ENCODE results near the gene COG4.

Gene COG4

GRCh38 chr16:70480127-70481105 lies 42.9 kb downstream of the COG4 start:
- Histone ChIP-seq H3K9ac (ENCODE audit: low read depth, low read length) (no peak overlapping the region), H3K4me1 (ENCODE audit: insufficient read depth, low read length) (peaks cover 13% of the 10 kb centered on the region; the same call in 1 of the 2 replicates), H3K36me3 (ENCODE audit: insufficient read depth, low read length) (peaks cover 8% of the 10 kb centered on the region), H3K9me3 (ENCODE audit: control insufficient read depth, insufficient read depth, low read length) (no peaks in the 10 kb centered on the region)

GRCh38 chr16:70478912-70479341 lies 44.4 kb downstream of the COG4 start:
- peaks cover 13% of the 10 kb centered on the region; the same call in 1 of the 2 replicates for H3K4me1 ChIP-seq (ENCODE audit: insufficient read depth, low read length)
- H3K36me3 ChIP-seq (ENCODE audit: insufficient read depth, low read length): peaks cover 6% of the 10 kb centered on the region

GRCh38 chr16:70478169-70478568 lies 45.2 kb downstream of the COG4 start:
- Histone ChIP-seq H3K9ac (ENCODE audit: low read depth, low read length) (no peak overlapping the region), H3K36me3 (ENCODE audit: insufficient read depth, low read length) (peaks cover 5% of the 10 kb centered on the region; the same call in 1 of the 2 replicates), H3K4me1 (ENCODE audit: insufficient read depth, low read length) (peaks cover 13% of the 10 kb centered on the region; the same call in 1 of the 2 replicates), H3K9me3 (ENCODE audit: control insufficient read depth, insufficient read depth, low read length) (no peaks in the 10 kb centered on the region)

More at GRCh38 chr16:70478912-70479341, 44.4 kb downstream of the COG4 start:
- no peaks in the 10 kb centered on the region for H3K9me3 ChIP-seq (ENCODE audit: control insufficient read depth, insufficient read depth, low read length)
- H3K9ac ChIP-seq (ENCODE audit: low read depth, low read length): no peak overlapping the region

- peaks cover 13% of the 10 kb centered on the region; the same call in 1 of the 2 replicates for H3K4me1 ChIP-seq (ENCODE audit: insufficient read depth, low read length)
- peaks cover 5% of the 10 kb centered on the region; the same call in 1 of the 2 replicates for H3K36me3 ChIP-seq (ENCODE audit: insufficient read depth, low read length)
- H3K9me3 ChIP-seq (ENCODE audit: control insufficient read depth, insufficient read depth, low read length): no peaks in the 10 kb centered on the region
- no peak overlapping the region for H3K9ac ChIP-seq (ENCODE audit: low read depth, low read length)
Observed at GRCh38 chr16:70476272-70477020, 46.9 kb downstream of the COG4 start.

- Histone ChIP-seq H3K9ac (ENCODE audit: low read depth, low read length) (no peak overlapping the region), H3K4me1 (ENCODE audit: insufficient read depth, low read length) (peaks cover 13% of the 10 kb centered on the region; the same call in 1 of the 2 replicates), H3K9me3 (ENCODE audit: control insufficient read depth, insufficient read depth, low read length) (no peaks in the 10 kb centered on the region)
Observed at GRCh38 chr16:70475054-70475871, 48.1 kb downstream of the COG4 start.

GRCh38 chr16:70474320-70475053 lies 48.9 kb downstream of the COG4 start:
- peaks cover 13% of the 10 kb centered on the region; the same call in 1 of the 2 replicates for H3K4me1 ChIP-seq (ENCODE audit: insufficient read depth, low read length)
- no peak overlapping the region for H3K9ac ChIP-seq (ENCODE audit: low read depth, low read length)

More at GRCh38 chr16:70475054-70475871, 48.1 kb downstream of the COG4 start:
- H3K36me3 ChIP-seq (ENCODE audit: insufficient read depth, low read length): 0 out of 2 replicates have a peak, but pooled peaks cover 5% of the 10 kb centered on the region

GRCh38 chr16:70473446-70474319 lies 49.7 kb downstream of the COG4 start:
- Histone ChIP-seq H3K9ac (ENCODE audit: low read depth, low read length) (no peak overlapping the region), H3K36me3 (ENCODE audit: insufficient read depth, low read length) (no peaks in the 10 kb centered on the region), H3K4me1 (ENCODE audit: insufficient read depth, low read length) (peaks cover 10% of the 10 kb centered on the region; the same call in 1 of the 2 replicates), H3K9me3 (ENCODE audit: control insufficient read depth, insufficient read depth, low read length) (no peaks in the 10 kb centered on the region)

More at GRCh38 chr16:70474320-70475053, 48.9 kb downstream of the COG4 start:
- Histone ChIP-seq H3K9me3 (ENCODE audit: control insufficient read depth, insufficient read depth, low read length) (no peaks in the 10 kb centered on the region), H3K36me3 (ENCODE audit: insufficient read depth, low read length) (no peaks in the 10 kb centered on the region)

- peaks cover 8% of the 10 kb centered on the region; the same call in 1 of the 2 replicates for H3K4me1 ChIP-seq (ENCODE audit: insufficient read depth, low read length)
- no peaks in the 10 kb centered on the region for H3K36me3 ChIP-seq (ENCODE audit: insufficient read depth, low read length)
- H3K9ac ChIP-seq (ENCODE audit: low read depth, low read length): no peak overlapping the region
- H3K9me3 ChIP-seq (ENCODE audit: control insufficient read depth, insufficient read depth, low read length): no peaks in the 10 kb centered on the region
Observed at GRCh38 chr16:70472786-70473433, 50.4 kb downstream of the COG4 start.

- Histone ChIP-seq H3K4me1 (ENCODE audit: insufficient read depth, low read length) (no peaks in the 10 kb centered on the region; the same call in 1 of the 2 replicates), H3K36me3 (ENCODE audit: insufficient read depth, low read length) (no peaks in the 10 kb centered on the region), H3K9ac (ENCODE audit: low read depth, low read length) (no peak overlapping the region), H3K9me3 (ENCODE audit: control insufficient read depth, insufficient read depth, low read length) (no peaks in the 10 kb centered on the region)
Observed at GRCh38 chr16:70470927-70471341, 52.4 kb downstream of the COG4 start.

GRCh38 chr16:70470141-70470926 lies 53.0 kb downstream of the COG4 start:
- Histone ChIP-seq H3K4me1 (ENCODE audit: insufficient read depth, low read length) (no peaks in the 10 kb centered on the region; the same call in 1 of the 2 replicates), H3K9ac (ENCODE audit: low read depth, low read length) (no peak overlapping the region), H3K36me3 (ENCODE audit: insufficient read depth, low read length) (no peaks in the 10 kb centered on the region), H3K9me3 (ENCODE audit: control insufficient read depth, insufficient read depth, low read length) (no peaks in the 10 kb centered on the region)

- Histone ChIP-seq H3K9me3 (ENCODE audit: control insufficient read depth, insufficient read depth, low read length) (no peaks in the 10 kb centered on the region), H3K4me1 (ENCODE audit: insufficient read depth, low read length) (no peaks in the 10 kb centered on the region), H3K36me3 (ENCODE audit: insufficient read depth, low read length) (no peaks in the 10 kb centered on the region; the same call in 1 of the 2 replicates), H3K9ac (ENCODE audit: low read depth, low read length) (no peak overlapping the region)
Observed at GRCh38 chr16:70468776-70469525, 54.4 kb downstream of the COG4 start.
